GM19372 (cell line): ENCODE data around the gene ITPR1.

Experiments used
- ATAC-seq: cut with Tn5 transposase; IDR thresholded peaks from one replicate; pipeline ENCODE4 v1.9.1; 2021; ENCODE audit warnings: mild to moderate bottlenecking, low read depth, moderate library complexity; ENCODE audit not compliant: unreplicated experiment

ITPR1 gene

GRCh38 chr3:4766263-4766662 lies 273.1 kb downstream of the ITPR1 start:
- no peak for ATAC-seq

GRCh38 chr3:4766716-4767499 lies 273.8 kb downstream of the ITPR1 start:
- ATAC-seq, result no peak

- ATAC-seq, result no peak
Observed at GRCh38 chr3:4768021-4768420, 274.9 kb downstream of the ITPR1 start.

- no peak for ATAC-seq
Observed at GRCh38 chr3:4768521-4768920, 275.4 kb downstream of the ITPR1 start.

GRCh38 chr3:4770561-4770960 lies 277.4 kb downstream of the ITPR1 start:
- no peak for ATAC-seq

GRCh38 chr3:4771243-4771642 lies 278.1 kb downstream of the ITPR1 start:
- ATAC-seq, result no peak

GRCh38 chr3:4772171-4772804 lies 279.1 kb downstream of the ITPR1 start:
- ATAC-seq, result no peak

- no peak for ATAC-seq
Observed at GRCh38 chr3:4772858-4773257, 279.7 kb downstream of the ITPR1 start.

- no peak for ATAC-seq
Observed at GRCh38 chr3:4773583-4773982, 280.4 kb downstream of the ITPR1 start.

GRCh38 chr3:4774531-4774930 lies 281.4 kb downstream of the ITPR1 start:
- ATAC-seq, result no peak

GRCh38 chr3:4776399-4776979 lies 283.3 kb downstream of the ITPR1 start:
- peak; percentile 28 for ATAC-seq

GRCh38 chr3:4776980-4777581 lies 283.9 kb downstream of the ITPR1 start:
- ATAC-seq, result peak; percentile 92

- no peak for ATAC-seq
Observed at GRCh38 chr3:4778119-4778518, 285.0 kb downstream of the ITPR1 start.

GRCh38 chr3:4778740-4779139 lies 285.6 kb downstream of the ITPR1 start:
- no peak for ATAC-seq

GRCh38 chr3:4780545-4780957 lies 287.4 kb downstream of the ITPR1 start:
- ATAC-seq, result no peak

- ATAC-seq, result no peak
Observed at GRCh38 chr3:4782095-4782494, 288.9 kb downstream of the ITPR1 start.

GRCh38 chr3:4785551-4785950 lies 292.4 kb downstream of the ITPR1 start:
- no peak for ATAC-seq

- no peak for ATAC-seq
Observed at GRCh38 chr3:4786431-4786830, 293.3 kb downstream of the ITPR1 start.

GRCh38 chr3:4791358-4791757 lies 298.2 kb downstream of the ITPR1 start:
- ATAC-seq, result no peak

GRCh38 chr3:4793311-4793710 lies 300.2 kb downstream of the ITPR1 start:
- ATAC-seq, result no peak

GRCh38 chr3:4794331-4794730 lies 301.2 kb downstream of the ITPR1 start:
- ATAC-seq, result no peak
